ENCODE data around the gene GANAB. TPM values are rescaled to one million over a fixed set of nuclear protein-coding genes. Genes with fewer than 3 reads are reported as not detected.
"Not testable (repeated sequence)": the region's sequence is repeated elsewhere in the genome, so short reads cannot be mapped to it uniquely, and the experiment has no call there.

GANAB gene
- total RNA-seq, 4 donors from 2014 or later = 72.0 to 118 (median 91.4) TPM

GRCh38 chr11:62665075-62665598 is 18.7 kb upstream of the GANAB start, which contains the start of the genes C11orf98 and CSKMT:
C11orf98 (minus strand) TSS chr11:62665210; CDS start chr11:62665169, 41 bp downstream.
CSKMT (plus strand) TSS chr11:62665312; CDS start chr11:62665880, 568 bp downstream.
- WGBS, 2 donors = 0% methylated on average over 24 to 46 of the region's 47 CpGs
- H3K4me3 ChIP-seq (ENCODE audit: low read depth, poor library complexity, severe bottlenecking) = peak within 1 kb of the TSS; percentile 60
- peak; percentile 93 to 99 for DNase-seq (ENCODE audit: low spot score in 2 of 2)
- TF ChIP-seq POLR2A (IDR thresholded peaks at IDR 0.05) = peak in 1 of 2 donors; percentile 95
- TF ChIP-seq, protein P1, sequence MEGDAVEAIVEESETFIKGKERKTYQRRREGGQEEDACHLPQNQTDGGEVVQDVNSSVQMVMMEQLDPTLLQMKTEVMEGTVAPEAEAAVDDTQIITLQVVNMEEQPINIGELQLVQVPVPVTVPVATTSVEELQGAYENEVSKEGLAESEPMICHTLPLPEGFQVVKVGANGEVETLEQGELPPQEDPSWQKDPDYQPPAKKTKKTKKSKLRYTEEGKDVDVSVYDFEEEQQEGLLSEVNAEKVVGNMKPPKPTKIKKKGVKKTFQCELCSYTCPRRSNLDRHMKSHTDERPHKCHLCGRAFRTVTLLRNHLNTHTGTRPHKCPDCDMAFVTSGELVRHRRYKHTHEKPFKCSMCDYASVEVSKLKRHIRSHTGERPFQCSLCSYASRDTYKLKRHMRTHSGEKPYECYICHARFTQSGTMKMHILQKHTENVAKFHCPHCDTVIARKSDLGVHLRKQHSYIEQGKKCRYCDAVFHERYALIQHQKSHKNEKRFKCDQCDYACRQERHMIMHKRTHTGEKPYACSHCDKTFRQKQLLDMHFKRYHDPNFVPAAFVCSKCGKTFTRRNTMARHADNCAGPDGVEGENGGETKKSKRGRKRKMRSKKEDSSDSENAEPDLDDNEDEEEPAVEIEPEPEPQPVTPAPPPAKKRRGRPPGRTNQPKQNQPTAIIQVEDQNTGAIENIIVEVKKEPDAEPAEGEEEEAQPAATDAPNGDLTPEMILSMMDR (IDR thresholded peaks at IDR 0.05) = no peak
- intact Hi-C loops (cut with DNase I; ENCODE audit: low total_unique reads) = no loop called here

DNA sequence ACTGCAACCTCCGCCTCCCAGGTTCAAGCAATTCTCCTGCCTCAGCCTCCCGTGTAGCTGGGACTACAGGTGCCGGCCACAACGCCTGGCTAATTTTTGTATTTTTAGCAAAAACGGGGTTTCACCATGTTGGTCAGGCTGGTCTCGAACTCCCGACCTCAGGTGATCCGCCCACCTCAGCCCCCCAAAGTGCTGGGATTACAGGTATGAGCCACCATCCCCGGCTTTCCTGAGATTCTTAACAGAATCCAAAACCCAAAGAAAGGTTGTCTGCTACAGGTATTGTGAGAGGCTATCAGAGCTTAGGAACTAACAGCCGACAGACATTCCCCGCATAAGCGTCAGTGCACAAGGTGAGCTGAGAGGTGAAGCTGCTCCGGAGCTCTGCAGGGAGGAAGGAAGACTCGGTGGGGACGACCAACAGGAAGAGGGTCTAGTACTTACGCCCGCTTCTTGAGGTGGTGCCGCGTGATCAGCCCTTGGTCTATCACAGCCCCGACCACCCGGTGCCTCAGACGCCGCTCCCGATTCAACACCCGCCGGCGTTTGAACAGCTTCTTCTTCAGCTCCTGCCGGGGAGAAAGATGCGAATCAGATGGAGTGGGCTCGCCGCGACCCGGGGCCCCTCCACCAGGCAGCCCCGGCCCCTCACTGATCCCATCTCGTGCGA is 18.1 kb upstream of the GANAB start:
- H3K4me3 ChIP-seq (ENCODE audit: low read depth, poor library complexity, severe bottlenecking) = peak overlapping the region; percentile 60
- TF ChIP-seq, protein P1 (IDR thresholded peaks at IDR 0.05) = no peak
- no peak for TF ChIP-seq POLR2A (IDR thresholded peaks at IDR 0.05)
- no peak for DNase-seq (ENCODE audit: low spot score in 2 of 2)
- WGBS, 2 donors = 2 to 3% methylated on average over 35 to 36 of the region's 36 CpGs
- intact Hi-C loops (cut with DNase I; ENCODE audit: low total_unique reads) = no loop called here

GRCh38 chr11:62656796-62657429 is 10.5 kb upstream of the GANAB start:
- intact Hi-C loops (cut with DNase I; ENCODE audit: low total_unique reads) = no loop called here
- 55 to 59% methylated on average over 5 of the region's 5 CpGs for WGBS, 2 donors
- DNase-seq (ENCODE audit: low spot score in 2 of 2) = no peak
- TF ChIP-seq, protein P1 (IDR thresholded peaks at IDR 0.05) = no peak
- no peak for TF ChIP-seq POLR2A (IDR thresholded peaks at IDR 0.05)
- H3K4me3 ChIP-seq (ENCODE audit: low read depth, poor library complexity, severe bottlenecking) = no peak overlapping the region

DNA sequence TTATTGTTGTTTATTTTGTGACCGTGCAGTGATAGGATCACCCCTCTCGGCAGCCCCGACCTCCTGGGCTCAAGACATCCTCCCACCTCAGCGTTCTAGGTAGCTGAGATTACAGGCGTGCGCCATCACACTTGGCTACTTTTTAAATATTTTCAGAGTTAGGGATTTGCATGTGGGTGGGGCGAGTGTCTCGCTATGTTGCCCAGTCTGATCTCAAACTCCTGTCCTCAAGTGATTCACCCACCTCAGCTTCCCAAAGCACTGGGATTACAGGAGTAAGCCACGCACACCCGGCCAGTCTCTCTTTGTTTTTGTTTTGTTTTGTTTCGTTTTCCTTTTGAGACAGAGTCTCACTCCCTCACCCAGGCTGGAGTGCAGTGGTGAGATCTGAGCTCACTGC is 7.9 kb upstream of the GANAB start:
- intact Hi-C loops (cut with DNase I; ENCODE audit: low total_unique reads) = no loop called here
- H3K4me3 ChIP-seq (ENCODE audit: low read depth, poor library complexity, severe bottlenecking) = no peak overlapping the region
- no peak for TF ChIP-seq POLR2A (IDR thresholded peaks at IDR 0.05)
- TF ChIP-seq, protein P1 (IDR thresholded peaks at IDR 0.05) = no peak
- no peak for DNase-seq (ENCODE audit: low spot score in 2 of 2)
- WGBS, 2 donors = 89 to 93% methylated on average over 11 of the region's 11 CpGs

DNA sequence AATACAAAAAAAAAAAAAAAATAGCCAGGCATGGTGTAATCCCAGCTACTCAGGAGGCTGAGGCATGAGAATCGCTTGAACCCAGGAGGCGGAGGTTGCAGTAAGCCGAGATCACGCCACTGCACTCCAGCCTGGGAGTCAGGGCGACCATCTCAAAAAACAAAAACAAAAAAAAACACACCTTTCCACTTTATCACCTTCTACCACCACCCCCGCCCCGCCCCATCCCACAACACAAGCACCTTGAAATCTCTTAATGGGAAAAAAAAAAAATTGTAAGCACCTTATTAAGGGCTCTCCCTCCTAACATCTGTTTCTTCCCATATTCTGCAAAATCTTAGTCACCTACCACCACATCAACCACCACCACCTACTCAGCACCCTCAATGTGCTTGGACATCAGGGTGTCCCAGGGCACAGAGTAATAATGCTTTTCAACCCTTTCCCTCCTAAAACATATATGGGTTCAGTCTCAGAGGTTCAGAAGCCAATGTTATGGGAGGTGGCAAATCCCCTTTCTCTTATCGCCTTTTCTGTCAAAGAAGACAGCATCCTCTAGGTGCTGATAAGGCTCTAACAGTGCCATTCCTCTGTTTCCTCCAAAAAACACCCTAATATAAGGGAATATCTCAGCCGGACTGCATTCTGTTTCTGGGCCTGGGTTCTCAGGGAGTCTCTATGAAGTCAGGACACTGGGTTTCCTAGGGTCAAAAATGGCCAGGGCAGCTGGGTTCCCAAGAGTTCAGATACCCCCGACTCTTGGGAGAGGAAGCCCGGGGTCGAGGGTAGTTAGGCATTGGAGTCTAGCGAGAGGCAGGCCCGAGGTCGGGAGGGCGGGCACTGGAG is 6.0 kb upstream of the GANAB start:
- intact Hi-C loops (cut with DNase I; ENCODE audit: low total_unique reads) = no loop called here
- TF ChIP-seq POLR2A (IDR thresholded peaks at IDR 0.05) = no peak
- TF ChIP-seq, protein P1 (IDR thresholded peaks at IDR 0.05) = no peak
- H3K4me3 ChIP-seq (ENCODE audit: low read depth, poor library complexity, severe bottlenecking) = peak overlapping the region; percentile 87
- 30% methylated on average over 16 of the region's 16 CpGs for WGBS, 2 donors
- no peak for DNase-seq (ENCODE audit: low spot score in 2 of 2)

DNA sequence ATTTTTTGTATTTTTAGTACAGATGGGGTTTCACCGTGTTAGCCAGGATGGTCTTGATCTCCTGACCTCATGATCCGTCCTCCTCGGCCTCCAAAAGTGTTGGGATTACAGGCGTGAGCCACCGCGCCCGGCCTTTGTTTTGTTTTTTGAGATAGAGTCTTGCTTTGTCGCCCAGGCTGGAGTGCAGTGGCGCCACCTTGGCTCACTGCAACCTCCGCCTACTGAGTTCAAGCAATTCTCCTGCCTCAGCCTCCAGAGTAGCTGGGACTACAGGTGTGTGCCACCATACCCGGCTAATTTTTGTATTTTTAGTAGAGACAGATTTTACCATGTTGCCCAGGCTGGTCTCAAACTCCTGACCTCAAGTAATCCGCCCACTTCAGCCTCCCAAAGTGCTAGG is 3.9 kb upstream of the GANAB start:
- 95 to 96% methylated on average over 12 of the region's 12 CpGs for WGBS, 2 donors
- intact Hi-C loops (cut with DNase I; ENCODE audit: low total_unique reads); H3K4me3 ChIP-seq (ENCODE audit: low read depth, poor library complexity, severe bottlenecking); DNase-seq (ENCODE audit: low spot score in 2 of 2): not testable (repeated sequence)
